HepG2 (cell line): ENCODE measurements around the gene POMT1. TPM values are rescaled to one million over a fixed set of nuclear protein-coding genes. Genes with fewer than 3 reads are reported as not detected.

Source experiments
- ATF4 ChIP-seq, 2 experiments: fragments of 450-650 bp in 1 of 2; sonication (generic) in 1 of 2; formaldehyde crosslinking; IDR thresholded peaks; 2 replicates each; pipeline versions ENCODE4 v1.5.0 to v1.8.0; 2020 to 2022; ENCODE audit warnings: mild to moderate bottlenecking in 1 of 2, missing genetic modification reagents in 1 of 2
- ETV5 ChIP-seq: IDR thresholded peaks from 2 replicates; pipeline ENCODE4 v1.6.1; 2018; ENCODE audit warnings: missing biosample characterization, missing genetic modification reagents, inconsistent platforms, borderline replicate concordance
- FOSL1 ChIP-seq: sonication (generic); formaldehyde crosslinking; IDR thresholded peaks from 2 replicates; pipeline ENCODE4 v1.9.0; 2021; ENCODE audit warnings: missing genetic modification reagents, borderline replicate concordance
- FOXK1 ChIP-seq: sonication (generic); formaldehyde crosslinking; IDR thresholded peaks from 2 replicates; pipeline ENCODE4 v1.4.0; 2020; ENCODE audit warnings: low read depth, missing genetic modification reagents, borderline replicate concordance
- GPBP1L1 ChIP-seq: sonication (generic); formaldehyde crosslinking; IDR thresholded peaks from 2 replicates; pipeline ENCODE4 v1.5.0; 2020; ENCODE audit warnings: mild to moderate bottlenecking, missing genetic modification reagents
- HOXA3 ChIP-seq: sonication (generic); formaldehyde crosslinking; IDR thresholded peaks from 2 replicates; pipeline ENCODE4 v1.5.0; 2020; ENCODE audit warnings: missing genetic modification reagents
- KAT8 ChIP-seq: IDR thresholded peaks from 2 replicates; pipeline ENCODE4 v1.6.1; 2016; ENCODE audit warnings: missing genetic modification reagents, missing compliant biosample characterization
- KDM5B ChIP-seq: sonication (generic); formaldehyde crosslinking; IDR thresholded peaks from 2 replicates; pipeline ENCODE4 v1.4.0; 2020; ENCODE audit warnings: missing genetic modification reagents, mild to moderate bottlenecking, borderline replicate concordance
- KLF12 ChIP-seq: sonication (generic); formaldehyde crosslinking; IDR thresholded peaks from 2 replicates; pipeline ENCODE4 v1.4.0; 2020; ENCODE audit warnings: missing genetic modification reagents, borderline replicate concordance
- MEIS2 ChIP-seq: sonication (generic); formaldehyde crosslinking; IDR thresholded peaks from 2 replicates; pipeline ENCODE4 v1.9.0; 2021; ENCODE audit warnings: mild to moderate bottlenecking, missing genetic modification reagents
- NR2C2 ChIP-seq: sonication (generic); formaldehyde crosslinking; IDR thresholded peaks from 2 replicates; pipeline ENCODE4 v1.4.0; 2020; ENCODE audit warnings: missing genetic modification reagents, mild to moderate bottlenecking, moderate library complexity, borderline replicate concordance
- SIX4 ChIP-seq: sonication (generic); formaldehyde crosslinking; IDR thresholded peaks from 2 replicates; pipeline ENCODE4 v1.4.0; 2020; ENCODE audit warnings: missing genetic modification reagents
- SP4 ChIP-seq: sonication (generic); formaldehyde crosslinking; IDR thresholded peaks from 2 replicates; pipeline ENCODE4 v1.8.1; 2023; ENCODE audit warnings: mild to moderate bottlenecking, missing genetic modification reagents
- THAP11 ChIP-seq: IDR thresholded peaks from 2 replicates; pipeline ENCODE4 v1.6.1; 2016; ENCODE audit warnings: missing biosample characterization, missing genetic modification reagents
- XBP1 ChIP-seq: sonication (generic); formaldehyde crosslinking; IDR thresholded peaks from 2 replicates; pipeline ENCODE4 v1.5.0; 2020; ENCODE audit warnings: missing genetic modification reagents
- ZBED4 ChIP-seq: sonication (generic); formaldehyde crosslinking; IDR thresholded peaks from 2 replicates; pipeline ENCODE4 v1.4.0; 2020; ENCODE audit warnings: missing genetic modification reagents, borderline replicate concordance
- ZMYM3 ChIP-seq: sonication (generic); formaldehyde crosslinking; IDR thresholded peaks from 2 replicates; pipeline ENCODE4 v1.5.1; 2020; ENCODE audit warnings: mild to moderate bottlenecking, missing genetic modification reagents
- ZNF570 ChIP-seq: sonication (generic); formaldehyde crosslinking; IDR thresholded peaks from 2 replicates; pipeline ENCODE4 v1.4.0; 2020; ENCODE audit warnings: mild to moderate bottlenecking, missing genetic modification reagents, borderline replicate concordance
- polyA plus RNA-seq, 8 experiments: library from polyadenylated mRNA; depleted of rRNA in 3 of 8; stranded (reverse) in 7 of 8; unstranded in 1 of 8; fragments of >200 nt; fragmentation: Illumina TruSeq in 4 of 8; extraction: Trizol in 4 of 8; gene quantifications; 2 replicates each; pipeline versions ENCODE4 v1.2.1 to v1.2.3, GENCODE V29; 2011 to 2016; ENCODE audit warnings: low read depth in 4 of 8, missing spikeins in 1 of 8, mixed read lengths in 1 of 8; ENCODE audit not compliant: insufficient read depth in 1 of 8
- total RNA-seq, 5 experiments: library from RNA; depleted of rRNA; stranded (reverse); fragments of >200 nt; fragmentation: Illumina TruSeq; extraction: Trizol; gene quantifications; 2 replicates each; pipeline ENCODE4 v1.2.3, GENCODE V29; 2016; ENCODE audit warnings: low read depth in 1 of 5
- TF ChIP-seq, protein P1 (sequence below): sonication (generic); formaldehyde crosslinking; IDR thresholded peaks from 2 replicates; pipeline ENCODE4 v1.8.0; 2022; ENCODE audit warnings: mild to moderate bottlenecking, missing genetic modification reagents

Gene POMT1
- total and polyA plus RNA-seq, 2 of the 13 experiments (the other 11 are each of a cell fraction or from before 2014, with no cell fraction given), result 21.6 to 22.7 TPM

GRCh38 chr9:131530920-131531832 lies 28.5 kb downstream of the POMT1 start, which contains the start of gene UCK1 (continued):
- no peak for TF ChIP-seq ATF4 (CRISPR knock-in tag; IDR thresholded peaks at IDR 0.05)
- TF ChIP-seq ZMYM3 (CRISPR knock-in tag), result no peak
- peak; percentile 99 for TF ChIP-seq THAP11
- TF ChIP-seq SP4 (CRISPR knock-in tag), result peak; percentile 22; the same call in 1 of the 2 replicates
- 0 out of 2 replicates have a peak, but pooled peaks have one; percentile 10 for TF ChIP-seq MEIS2
- peak; percentile 66; the same call in 1 of the 2 replicates for TF ChIP-seq ZBED4 (CRISPR knock-in tag)
- TF ChIP-seq FOSL1 (CRISPR knock-in tag), result no peak
- TF ChIP-seq KLF12, result peak; percentile 10; the same call in 1 of the 2 replicates
- 0 out of 2 replicates have a peak, but pooled peaks have one; percentile 21 for TF ChIP-seq KAT8 (CRISPR knock-in tag)
- TF ChIP-seq ETV5 (CRISPR knock-in tag), result 0 out of 2 replicates have a peak, but pooled peaks have one; percentile 28
- TF ChIP-seq FOXK1 (CRISPR knock-in tag), result no peak
- TF ChIP-seq XBP1 (CRISPR knock-in tag), result no peak
- TF ChIP-seq ZNF570 (CRISPR knock-in tag), result no peak
- TF ChIP-seq KDM5B (CRISPR knock-in tag), result peak; percentile 63; the same call in 1 of the 2 replicates
- TF ChIP-seq NR2C2, result peak; percentile 99
- peak; percentile 43; the same call in 1 of the 2 replicates for TF ChIP-seq HOXA3 (CRISPR knock-in tag)
- TF ChIP-seq GPBP1L1 (CRISPR knock-in tag), result no peak
- peak; percentile 88; the same call in 1 of the 2 replicates for TF ChIP-seq SIX4 (CRISPR knock-in tag)
- TF ChIP-seq, protein P1, sequence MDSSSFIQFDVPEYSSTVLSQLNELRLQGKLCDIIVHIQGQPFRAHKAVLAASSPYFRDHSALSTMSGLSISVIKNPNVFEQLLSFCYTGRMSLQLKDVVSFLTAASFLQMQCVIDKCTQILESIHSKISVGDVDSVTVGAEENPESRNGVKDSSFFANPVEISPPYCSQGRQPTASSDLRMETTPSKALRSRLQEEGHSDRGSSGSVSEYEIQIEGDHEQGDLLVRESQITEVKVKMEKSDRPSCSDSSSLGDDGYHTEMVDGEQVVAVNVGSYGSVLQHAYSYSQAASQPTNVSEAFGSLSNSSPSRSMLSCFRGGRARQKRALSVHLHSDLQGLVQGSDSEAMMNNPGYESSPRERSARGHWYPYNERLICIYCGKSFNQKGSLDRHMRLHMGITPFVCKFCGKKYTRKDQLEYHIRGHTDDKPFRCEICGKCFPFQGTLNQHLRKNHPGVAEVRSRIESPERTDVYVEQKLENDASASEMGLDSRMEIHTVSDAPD (CRISPR knock-in tag), result no peak
